Measurements from ENCODE around the gene ZNF385B. TPM values are rescaled to one million over a fixed set of nuclear protein-coding genes. Genes with fewer than 3 reads are reported as not detected.

The ZNF385B gene
- total RNA-seq, 1 donor from 2014 or later: 35.8 TPM

DNA sequence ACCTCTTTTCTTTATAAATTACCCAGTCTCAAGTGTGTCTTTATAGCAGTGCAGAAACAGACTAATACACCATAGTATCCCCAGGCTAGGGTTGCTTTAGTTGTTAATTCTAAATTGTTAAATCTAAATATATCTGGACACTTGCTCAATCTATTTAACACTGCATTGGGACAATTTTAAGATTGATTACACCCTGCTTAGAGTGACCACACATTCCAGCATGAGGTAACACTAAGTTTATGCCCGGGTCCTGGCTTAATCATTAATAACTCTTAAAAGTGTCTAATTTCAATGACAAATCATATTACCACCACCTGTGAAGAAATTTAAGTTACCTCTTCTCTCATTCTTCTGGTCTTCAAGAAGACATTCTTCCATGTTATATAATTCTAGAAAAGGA, 131.4 kb downstream of the ZNF385B start:
- no peaks in the 10 kb centered on the region for H3K27me3 ChIP-seq
- no peaks in the 10 kb centered on the region for H3K9me3 ChIP-seq (ENCODE audit: low read depth)
- no peaks in the 10 kb centered on the region for H3K36me3 Mint-ChIP-seq
- H4K20me1 ChIP-seq (ENCODE audit: low read depth): no peaks in the 10 kb centered on the region
- no peaks in the 10 kb centered on the region for H3K4me1 Mint-ChIP-seq
- H2AFZ ChIP-seq (replicated peaks): no peak overlapping the region
- H3K9ac ChIP-seq: no peak overlapping the region
- H3K4me2 ChIP-seq: no peak overlapping the region
- no peak overlapping the region for H3K27ac Mint-ChIP-seq
- no peaks in the 10 kb centered on the region for H3F3A ChIP-seq (ENCODE audit: low read depth)
- H3K27ac ChIP-seq: no peak overlapping the region
- H3K79me2 ChIP-seq (ENCODE audit: low read depth): no peaks in the 10 kb centered on the region
- peaks cover 3% of the 10 kb centered on the region for H3K27me3 Mint-ChIP-seq (ENCODE audit: insufficient read depth, low read depth)
- no peak for DNase-seq (ENCODE audit: low spot score)
- H3K4me1 ChIP-seq: no peaks in the 10 kb centered on the region
- no peak overlapping the region for H3K4me3 Mint-ChIP-seq
- no peak for TF ChIP-seq EZH2phosphoT487 (IDR thresholded peaks at IDR 0.05)
- TF ChIP-seq EZH2 (IDR thresholded peaks at IDR 0.05): no peak
- TF ChIP-seq, protein P1, sequence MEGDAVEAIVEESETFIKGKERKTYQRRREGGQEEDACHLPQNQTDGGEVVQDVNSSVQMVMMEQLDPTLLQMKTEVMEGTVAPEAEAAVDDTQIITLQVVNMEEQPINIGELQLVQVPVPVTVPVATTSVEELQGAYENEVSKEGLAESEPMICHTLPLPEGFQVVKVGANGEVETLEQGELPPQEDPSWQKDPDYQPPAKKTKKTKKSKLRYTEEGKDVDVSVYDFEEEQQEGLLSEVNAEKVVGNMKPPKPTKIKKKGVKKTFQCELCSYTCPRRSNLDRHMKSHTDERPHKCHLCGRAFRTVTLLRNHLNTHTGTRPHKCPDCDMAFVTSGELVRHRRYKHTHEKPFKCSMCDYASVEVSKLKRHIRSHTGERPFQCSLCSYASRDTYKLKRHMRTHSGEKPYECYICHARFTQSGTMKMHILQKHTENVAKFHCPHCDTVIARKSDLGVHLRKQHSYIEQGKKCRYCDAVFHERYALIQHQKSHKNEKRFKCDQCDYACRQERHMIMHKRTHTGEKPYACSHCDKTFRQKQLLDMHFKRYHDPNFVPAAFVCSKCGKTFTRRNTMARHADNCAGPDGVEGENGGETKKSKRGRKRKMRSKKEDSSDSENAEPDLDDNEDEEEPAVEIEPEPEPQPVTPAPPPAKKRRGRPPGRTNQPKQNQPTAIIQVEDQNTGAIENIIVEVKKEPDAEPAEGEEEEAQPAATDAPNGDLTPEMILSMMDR (IDR thresholded peaks at IDR 0.05): no peak
- peaks cover 3% of the 10 kb centered on the region for H3K36me3 ChIP-seq
- H3K9me3 Mint-ChIP-seq: no peaks in the 10 kb centered on the region
- no peak overlapping the region for H3K4me3 ChIP-seq

DNA sequence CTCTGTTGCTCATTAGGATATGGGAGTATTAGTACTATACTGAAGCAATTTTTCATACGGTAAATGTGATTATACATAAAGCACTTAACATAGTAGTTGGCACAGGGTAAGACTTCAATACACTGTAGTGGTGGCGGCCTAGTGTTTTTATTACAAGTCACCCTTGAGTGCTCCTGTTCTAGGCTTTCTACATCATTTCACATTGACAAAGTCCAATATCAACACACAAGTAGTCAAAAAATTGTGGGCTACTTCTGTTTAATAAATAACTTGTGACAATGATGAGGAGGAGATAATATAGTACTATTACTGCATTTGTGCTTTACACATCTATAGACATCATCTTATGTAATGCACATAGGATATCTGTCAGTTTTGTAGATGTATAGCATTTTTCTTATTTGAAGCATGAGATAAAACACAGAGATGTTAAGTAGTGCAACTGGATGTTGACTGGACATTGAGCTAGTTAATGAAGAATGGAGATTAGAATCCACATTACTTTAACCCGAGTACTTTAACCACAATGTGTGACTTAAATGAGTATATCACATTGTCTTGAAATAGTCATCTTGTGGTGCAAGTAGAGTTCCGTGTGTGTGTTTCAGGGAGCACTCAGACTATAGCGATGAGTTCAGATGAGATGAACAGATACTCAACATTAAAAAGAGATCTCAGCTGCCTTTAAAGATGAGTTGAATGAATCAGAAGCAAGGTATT, 134.8 kb downstream of the ZNF385B start:
- peaks cover 3% of the 10 kb centered on the region for H3K36me3 ChIP-seq
- TF ChIP-seq, protein P1 (IDR thresholded peaks at IDR 0.05): no peak
- TF ChIP-seq EZH2 (IDR thresholded peaks at IDR 0.05): no peak
- TF ChIP-seq EZH2phosphoT487 (IDR thresholded peaks at IDR 0.05): no peak
- H3K9me3 Mint-ChIP-seq: no peaks in the 10 kb centered on the region
- H2AFZ ChIP-seq (replicated peaks): no peak overlapping the region
- no peaks in the 10 kb centered on the region for H4K20me1 ChIP-seq (ENCODE audit: low read depth)
- DNase-seq (ENCODE audit: low spot score): no peak
- H3K27me3 ChIP-seq: no peaks in the 10 kb centered on the region
- peaks cover 3% of the 10 kb centered on the region for H3K27me3 Mint-ChIP-seq (ENCODE audit: insufficient read depth, low read depth)
- H3K36me3 Mint-ChIP-seq: no peaks in the 10 kb centered on the region
- H3F3A ChIP-seq (ENCODE audit: low read depth): no peaks in the 10 kb centered on the region
- H3K4me2 ChIP-seq: no peak overlapping the region
- H3K79me2 ChIP-seq (ENCODE audit: low read depth): no peaks in the 10 kb centered on the region
- no peak overlapping the region for H3K27ac Mint-ChIP-seq
- H3K9me3 ChIP-seq (ENCODE audit: low read depth): no peaks in the 10 kb centered on the region
- no peaks in the 10 kb centered on the region for H3K4me1 Mint-ChIP-seq
- H3K4me1 ChIP-seq: no peaks in the 10 kb centered on the region
- H3K4me3 Mint-ChIP-seq: no peak overlapping the region
- no peak overlapping the region for H3K9ac ChIP-seq
- no peak overlapping the region for H3K4me3 ChIP-seq
- H3K27ac ChIP-seq: no peak overlapping the region

DNA sequence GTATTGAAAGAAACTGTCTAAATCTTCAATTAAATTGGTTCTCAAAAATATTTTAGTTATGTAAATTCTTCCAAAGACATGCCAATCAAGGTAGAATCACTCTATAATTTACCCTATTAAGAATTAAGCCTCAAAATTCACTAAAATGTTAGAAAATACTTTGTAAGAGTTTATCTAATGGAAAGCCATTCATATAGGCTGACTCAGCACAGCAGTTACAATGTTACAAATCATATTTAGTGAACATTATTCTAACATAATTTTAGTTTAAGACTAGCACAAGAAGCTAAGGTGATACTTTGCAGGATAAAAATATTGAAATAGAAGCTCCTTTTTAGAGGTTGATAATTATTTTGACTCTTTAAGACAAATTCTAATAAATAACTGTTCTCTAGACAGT, 137.0 kb downstream of the ZNF385B start:
- no peak overlapping the region for H2AFZ ChIP-seq (replicated peaks)
- H3K9me3 ChIP-seq (ENCODE audit: low read depth): no peaks in the 10 kb centered on the region
- no peak for TF ChIP-seq EZH2 (IDR thresholded peaks at IDR 0.05)
- TF ChIP-seq, protein P1 (IDR thresholded peaks at IDR 0.05): no peak
- no peak for TF ChIP-seq EZH2phosphoT487 (IDR thresholded peaks at IDR 0.05)
- H3K9ac ChIP-seq: no peak overlapping the region
- H3K36me3 ChIP-seq: no peaks in the 10 kb centered on the region
- H3K36me3 Mint-ChIP-seq: no peaks in the 10 kb centered on the region
- no peaks in the 10 kb centered on the region for H3K9me3 Mint-ChIP-seq
- no peaks in the 10 kb centered on the region for H3K79me2 ChIP-seq (ENCODE audit: low read depth)
- DNase-seq (ENCODE audit: low spot score): no peak
- no peaks in the 10 kb centered on the region for H3F3A ChIP-seq (ENCODE audit: low read depth)
- no peak overlapping the region for H3K4me2 ChIP-seq
- H3K4me3 Mint-ChIP-seq: no peak overlapping the region
- H3K27me3 Mint-ChIP-seq (ENCODE audit: insufficient read depth, low read depth): no peaks in the 10 kb centered on the region
- H4K20me1 ChIP-seq (ENCODE audit: low read depth): no peaks in the 10 kb centered on the region
- H3K27me3 ChIP-seq: no peaks in the 10 kb centered on the region
- H3K27ac ChIP-seq: no peak overlapping the region
- H3K4me1 ChIP-seq: no peaks in the 10 kb centered on the region
- H3K27ac Mint-ChIP-seq: no peak overlapping the region
- no peaks in the 10 kb centered on the region for H3K4me1 Mint-ChIP-seq
- no peak overlapping the region for H3K4me3 ChIP-seq

Measured in neural progenitor cell (in vitro differentiated cells).